Rectal smooth muscle tissue (tissue), 1 donor: ENCODE measurements around the gene METTL2B.
"Not testable (repeated sequence)": the region's sequence is repeated elsewhere in the genome, so short reads cannot be mapped to it uniquely, and the experiment has no call there.

Experiments
- H3K27ac ChIP-seq: one replicate; pipeline ENCODE4 v1.7.0; 2013; ENCODE audit warnings: low read depth, low read length, inconsistent platforms
- H3K27me3 ChIP-seq: one replicate; pipeline ENCODE4 v1.7.0; 2013; ENCODE audit warnings: low read length; ENCODE audit not compliant: control insufficient read depth, insufficient read depth
- H3K36me3 ChIP-seq: one replicate; pipeline ENCODE4 v1.7.0; 2013; ENCODE audit warnings: low read length; ENCODE audit not compliant: control insufficient read depth, insufficient read depth
- H3K4me1 ChIP-seq: one replicate; pipeline ENCODE4 v1.7.0; 2013; ENCODE audit warnings: low read length; ENCODE audit not compliant: control insufficient read depth, insufficient read depth
- H3K4me3 ChIP-seq: one replicate; pipeline ENCODE4 v1.7.0; 2013; ENCODE audit warnings: low read length
- H3K9ac ChIP-seq: one replicate; pipeline ENCODE4 v1.7.0; 2013; ENCODE audit warnings: low read length

The METTL2B gene

DNA sequence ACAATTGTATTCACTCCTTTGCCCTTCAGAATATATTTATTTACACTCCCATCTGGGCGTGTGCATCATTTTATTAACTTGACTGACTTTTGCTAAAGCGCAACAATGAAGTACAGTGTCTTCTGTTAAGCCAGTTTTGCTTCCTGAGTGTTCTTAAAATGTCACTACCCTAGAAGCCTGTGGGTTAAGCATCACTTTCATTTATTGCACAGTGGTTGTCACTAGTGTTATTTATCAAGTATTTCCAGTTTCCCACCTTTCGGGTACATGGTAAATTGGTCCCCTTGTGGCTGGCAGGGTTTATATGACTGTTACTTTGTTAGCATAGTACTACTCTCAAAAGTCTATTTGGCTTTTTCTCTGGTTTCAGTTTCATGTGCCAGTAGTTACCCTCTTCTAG is 17.6 kb upstream of the METTL2B start:
- Histone ChIP-seq H3K4me1 (peaks cover 11% of the 10 kb centered on the region), H3K9ac (no peak overlapping the region), H3K36me3 (no peaks in the 10 kb centered on the region), H3K4me3 (no peak overlapping the region), H3K27ac (no peak overlapping the region), H3K27me3 (no peaks in the 10 kb centered on the region)

DNA sequence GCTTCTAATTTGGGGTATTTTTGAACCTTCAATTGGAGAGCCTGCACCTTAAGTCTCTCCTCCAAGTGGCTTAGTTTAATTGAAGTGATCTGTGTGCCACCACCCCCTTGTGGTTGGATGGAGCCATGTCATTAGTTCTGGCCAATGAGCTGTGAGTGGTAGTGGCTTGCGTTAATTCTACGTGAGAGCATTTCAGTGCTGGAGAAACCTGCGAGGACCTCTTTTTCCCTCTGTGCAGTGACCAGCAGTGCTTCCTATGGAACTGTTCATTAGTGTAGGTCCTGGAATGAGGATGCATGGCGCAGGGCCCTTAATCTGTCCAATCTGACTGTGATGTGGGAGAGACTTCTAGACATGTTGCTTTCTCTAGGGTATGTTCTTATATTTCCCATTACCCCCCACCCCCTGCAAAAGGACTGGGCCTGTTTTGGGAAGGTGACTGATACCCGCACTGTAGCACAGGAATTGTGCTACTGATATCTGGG is 17.1 kb upstream of the METTL2B start:
- Histone ChIP-seq H3K27ac (no peak overlapping the region), H3K4me1 (peaks cover 8% of the 10 kb centered on the region), H3K36me3 (no peaks in the 10 kb centered on the region), H3K4me3 (no peak overlapping the region), H3K9ac (no peak overlapping the region), H3K27me3 (no peaks in the 10 kb centered on the region)

- Histone ChIP-seq H3K27me3 (no peaks in the 10 kb centered on the region), H3K9ac (no peak overlapping the region), H3K36me3 (no peaks in the 10 kb centered on the region), H3K4me1 (no peaks in the 10 kb centered on the region), H3K27ac (no peak overlapping the region), H3K4me3 (no peak overlapping the region)
Observed at GRCh38 chr7:128462460-128462859, 14.1 kb upstream of the METTL2B start.

DNA sequence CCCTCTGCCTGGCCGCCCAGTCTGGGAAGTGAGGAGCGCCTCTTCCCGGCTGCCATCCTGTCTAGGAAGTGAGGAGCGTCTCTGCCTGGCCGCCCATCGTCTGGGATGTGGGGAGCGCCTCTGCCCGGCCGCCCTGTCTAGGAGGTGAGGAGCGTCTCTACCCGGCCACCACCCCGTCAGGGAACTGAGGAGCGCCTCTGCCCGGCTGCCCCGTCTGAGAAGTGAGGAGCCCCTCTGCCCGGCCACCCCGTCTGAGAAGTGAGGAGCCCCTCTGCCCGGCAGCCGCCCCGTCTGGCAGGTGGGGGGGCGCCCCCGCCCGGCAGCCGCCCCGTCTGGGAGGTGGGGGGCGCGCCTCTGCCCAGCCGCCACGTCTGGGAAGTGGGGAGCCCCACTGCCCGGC is 13.2 kb upstream of the METTL2B start:
- H3K36me3 ChIP-seq, H3K27ac ChIP-seq, H3K9ac ChIP-seq, H3K4me1 ChIP-seq, H3K4me3 ChIP-seq, H3K27me3 ChIP-seq: not testable (repeated sequence)

- not testable (repeated sequence) for H3K4me3 ChIP-seq, H3K9ac ChIP-seq, H3K27ac ChIP-seq, H3K36me3 ChIP-seq, H3K27me3 ChIP-seq, H3K4me1 ChIP-seq
Observed at GRCh38 chr7:128463933-128464332, 12.6 kb upstream of the METTL2B start.

GRCh38 chr7:128466871-128467270 is 9.7 kb upstream of the METTL2B start:
- not testable (repeated sequence) for H3K4me3 ChIP-seq, H3K27me3 ChIP-seq, H3K27ac ChIP-seq, H3K36me3 ChIP-seq, H3K9ac ChIP-seq, H3K4me1 ChIP-seq

DNA sequence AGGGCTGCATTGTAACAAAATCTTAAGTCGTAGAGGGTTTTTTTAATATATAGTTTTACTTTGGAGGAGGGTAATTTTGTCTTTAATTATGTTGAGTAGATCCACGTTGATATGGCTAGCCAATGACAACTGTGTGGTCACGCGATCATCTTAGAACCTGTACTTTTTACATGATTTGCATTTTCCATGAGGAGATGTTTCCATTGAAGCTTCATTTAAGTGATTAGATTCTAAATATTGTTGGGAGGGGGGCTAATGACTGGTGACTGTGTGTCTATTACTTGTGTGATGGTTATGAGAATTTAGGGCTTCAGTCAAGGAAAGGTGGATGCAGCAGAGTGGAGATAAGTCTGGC is 765 bp downstream of the METTL2B start:
- Histone ChIP-seq H3K27ac (peak overlapping the region; percentile 87), H3K4me3 (peak overlapping the region; percentile 89)
- H3K9ac ChIP-seq, H3K36me3 ChIP-seq, H3K4me1 ChIP-seq, H3K27me3 ChIP-seq: not testable (repeated sequence)

DNA sequence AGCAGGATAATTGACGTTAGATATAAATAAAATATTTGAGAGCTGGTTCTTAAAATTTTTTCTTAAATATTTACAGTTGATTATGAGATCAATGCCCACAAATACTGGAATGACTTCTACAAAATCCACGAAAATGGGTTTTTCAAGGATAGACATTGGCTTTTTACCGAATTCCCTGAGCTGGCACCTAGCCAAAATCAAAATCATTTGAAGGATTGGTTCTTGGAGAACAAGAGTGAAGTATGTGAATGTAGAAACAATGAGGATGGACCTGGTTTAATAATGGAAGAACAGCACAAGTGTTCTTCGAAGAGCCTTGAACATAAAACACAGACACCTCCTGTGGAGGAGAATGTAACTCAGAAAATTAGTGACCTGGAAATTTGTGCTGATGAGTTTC is 2.5 kb downstream of the METTL2B start:
- not testable (repeated sequence) for H3K36me3 ChIP-seq, H3K9ac ChIP-seq, H3K4me3 ChIP-seq, H3K27me3 ChIP-seq, H3K4me1 ChIP-seq, H3K27ac ChIP-seq

- not testable (repeated sequence) for H3K9ac ChIP-seq, H3K27me3 ChIP-seq, H3K4me3 ChIP-seq, H3K27ac ChIP-seq, H3K36me3 ChIP-seq, H3K4me1 ChIP-seq
Observed at GRCh38 chr7:128488134-128488533, 11.6 kb downstream of the METTL2B start.

DNA sequence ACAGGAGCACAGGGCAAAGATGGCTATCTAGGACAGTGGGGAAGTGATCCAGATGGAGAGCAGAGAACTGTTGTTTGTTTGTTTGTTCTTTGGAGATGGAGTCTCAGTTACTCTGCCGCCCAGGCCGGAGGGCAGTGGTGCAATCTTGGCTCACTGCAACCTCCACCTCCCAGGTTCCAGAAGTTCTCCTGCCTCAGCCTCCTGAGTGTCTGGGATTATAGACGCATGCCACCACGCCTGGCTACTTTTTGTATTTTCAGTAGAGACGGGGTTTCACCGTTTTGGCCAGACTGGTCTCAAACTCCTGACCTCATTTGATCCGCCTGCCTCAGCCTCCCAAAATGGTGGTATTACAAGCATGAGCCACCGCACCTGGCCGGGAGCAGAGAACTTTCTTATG is 20.9 kb downstream of the METTL2B start:
- Histone ChIP-seq H3K27me3 (no peaks in the 10 kb centered on the region), H3K4me1 (no peaks in the 10 kb centered on the region), H3K9ac (no peak overlapping the region), H3K27ac (no peak overlapping the region), H3K4me3 (no peak overlapping the region), H3K36me3 (peaks cover 4% of the 10 kb centered on the region)

GRCh38 chr7:128505416-128505815 is 28.9 kb downstream of the METTL2B start:
- not testable (repeated sequence) for H3K9ac ChIP-seq, H3K27ac ChIP-seq, H3K4me1 ChIP-seq, H3K4me3 ChIP-seq, H3K36me3 ChIP-seq, H3K27me3 ChIP-seq

- H3K4me3 ChIP-seq, H3K27me3 ChIP-seq, H3K9ac ChIP-seq, H3K36me3 ChIP-seq, H3K27ac ChIP-seq, H3K4me1 ChIP-seq: not testable (repeated sequence)
Observed at GRCh38 chr7:128506819-128507218, 30.3 kb downstream of the METTL2B start.

DNA sequence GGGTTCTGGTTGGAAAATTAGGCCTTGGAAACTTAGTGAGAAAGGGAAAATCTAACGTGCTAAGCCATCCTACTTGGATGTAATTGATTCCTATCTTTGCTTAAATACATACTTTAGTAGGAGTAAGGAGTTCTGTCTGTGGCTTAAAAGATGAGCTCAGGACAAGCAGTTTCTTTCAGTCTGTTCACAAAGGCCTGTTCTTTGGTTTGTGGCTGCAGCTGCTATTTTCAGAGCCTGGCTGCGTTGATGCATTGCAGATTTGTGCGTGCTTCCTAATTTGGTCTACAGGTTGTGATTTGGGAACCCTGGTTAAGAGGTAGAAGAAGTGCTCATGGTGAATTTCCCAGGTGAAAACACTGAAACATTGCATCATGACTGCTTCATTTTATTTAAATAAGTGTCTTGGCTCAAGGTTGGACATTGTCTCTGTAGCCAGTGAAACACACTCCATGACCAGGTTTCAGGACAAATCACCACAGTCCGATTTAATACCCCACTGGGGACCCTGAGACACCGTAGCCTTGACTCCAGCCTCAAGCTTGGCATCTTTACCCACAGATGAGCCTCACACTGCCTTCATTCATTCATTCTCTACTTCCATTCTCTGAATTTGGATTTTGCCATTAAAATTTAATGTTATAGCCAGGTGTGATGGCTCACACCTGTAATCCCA is 30.9 kb downstream of the METTL2B start:
- H3K4me3 ChIP-seq, H3K36me3 ChIP-seq, H3K4me1 ChIP-seq, H3K9ac ChIP-seq, H3K27ac ChIP-seq, H3K27me3 ChIP-seq: not testable (repeated sequence)
